RWPE2 (cell line): ENCODE data around the gene SCUBE1.

Experiments used
- ATAC-seq: fragments of 200-7000 bp; cut with Tn5 transposase; 3 replicates; pipeline ENCODE4 v1.9.1; 2021; ENCODE audit warnings: low read depth
- DNase-seq: peaks from one replicate; pipeline ENCODE4 v3.0.0-alpha.2; 2020; ENCODE audit warnings: low spot score
- H3K27ac ChIP-seq: fragments of 450-650 bp; 2 replicates; pipeline ENCODE4 v1.5.1; 2017; ENCODE audit warnings: mild to moderate bottlenecking; ENCODE audit not compliant: poor library complexity, severe bottlenecking
- H3K27me3 ChIP-seq: fragments of 250-450 bp; sonication (Bioruptor Pico); 2 replicates; pipeline ENCODE4 v1.5.1; 2021; ENCODE audit warnings: mild to moderate bottlenecking, moderate library complexity; ENCODE audit not compliant: insufficient read depth, poor library complexity, severe bottlenecking
- H3K36me3 ChIP-seq: fragments of 250-450 bp; sonication (Bioruptor Pico); 2 replicates; pipeline ENCODE4 v1.5.1; 2020; ENCODE audit warnings: low read depth, mild to moderate bottlenecking, moderate library complexity
- H3K4me1 ChIP-seq: fragments of 250-450 bp; sonication (Bioruptor Pico); 2 replicates; pipeline ENCODE4 v1.5.1; 2021; ENCODE audit warnings: mild to moderate bottlenecking, moderate library complexity; ENCODE audit not compliant: insufficient read depth, poor library complexity, severe bottlenecking
- H3K4me3 ChIP-seq: fragments of 250-450 bp; sonication (Bioruptor Pico); 2 replicates; pipeline ENCODE4 v1.5.1; 2021; ENCODE audit warnings: mild to moderate bottlenecking, moderate library complexity; ENCODE audit not compliant: severe bottlenecking
- H3K9me3 ChIP-seq: fragments of 250-450 bp; sonication (Bioruptor Pico); 2 replicates; pipeline ENCODE4 v1.5.1; 2021; ENCODE audit warnings: mild to moderate bottlenecking, moderate library complexity; ENCODE audit not compliant: severe bottlenecking
- CTCF ChIP-seq: fragments of 450-650 bp; IDR thresholded peaks from one replicate; pipeline ENCODE4 v1.5.1; 2017; ENCODE audit warnings: mild to moderate bottlenecking, moderate library complexity; ENCODE audit not compliant: poor library complexity, severe bottlenecking

The SCUBE1 gene

GRCh38 chr22:43166132-43166930 is 176.8 kb downstream of the SCUBE1 start:
- H3K27ac ChIP-seq = no peak overlapping the region
- H3K9me3 ChIP-seq = no peaks in the 10 kb centered on the region
- ATAC-seq (no peak), DNase-seq (no peak)
- H3K36me3 ChIP-seq = peaks cover 33% of the 10 kb centered on the region
- no peak overlapping the region for H3K4me3 ChIP-seq
- no peak for TF ChIP-seq CTCF
- H3K27me3 ChIP-seq = no peaks in the 10 kb centered on the region
- peaks cover 2% of the 10 kb centered on the region for H3K4me1 ChIP-seq

GRCh38 chr22:43164636-43165035 is 178.5 kb downstream of the SCUBE1 start:
- Histone ChIP-seq H3K36me3 (peaks cover 29% of the 10 kb centered on the region), H3K4me3 (no peak overlapping the region), H3K27me3 (no peaks in the 10 kb centered on the region), H3K27ac (no peak overlapping the region), H3K4me1 (peaks cover 2% of the 10 kb centered on the region), H3K9me3 (no peaks in the 10 kb centered on the region)
- no peak for DNase-seq
- ATAC-seq = no peak; the same call in 1 of the 3 replicates
- TF ChIP-seq CTCF = no peak

DNA sequence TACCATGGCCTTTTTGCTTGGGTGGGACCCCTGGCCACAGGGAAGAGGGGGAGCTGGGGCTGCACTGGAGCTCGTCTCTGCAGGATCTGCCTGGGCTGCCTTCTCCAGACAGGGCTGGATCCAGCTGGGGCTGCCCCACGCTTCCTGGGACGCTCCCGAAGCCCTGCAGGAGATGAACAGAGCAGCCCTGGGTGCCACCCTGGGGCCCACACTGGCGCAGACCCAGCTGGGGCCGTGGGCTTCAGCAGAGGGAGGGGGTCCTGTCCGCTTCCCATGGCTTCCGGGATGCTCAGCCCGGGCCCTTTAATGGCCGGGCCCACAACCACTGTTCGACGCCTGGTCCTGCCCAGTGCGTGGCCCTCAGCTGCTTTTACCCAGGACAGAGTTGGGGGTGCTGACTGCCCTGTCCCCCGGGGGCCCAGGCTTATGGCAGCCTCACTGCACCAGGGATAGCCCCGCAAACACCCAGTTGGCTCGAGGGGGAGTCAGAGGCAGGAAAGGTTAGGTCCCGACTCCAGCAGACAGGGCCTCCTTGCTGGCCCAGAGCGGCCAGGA is 179.9 kb downstream of the SCUBE1 start:
- H3K36me3 ChIP-seq = peaks cover 35% of the 10 kb centered on the region
- peaks cover 2% of the 10 kb centered on the region for H3K4me1 ChIP-seq
- H3K4me3 ChIP-seq = no peak overlapping the region
- no peaks in the 10 kb centered on the region for H3K9me3 ChIP-seq
- peak overlapping the region; percentile 8 for H3K27ac ChIP-seq
- ATAC-seq = peak; percentile 1; the same call in 2 of the 3 replicates
- TF ChIP-seq CTCF = no peak
- no peaks in the 10 kb centered on the region for H3K27me3 ChIP-seq
- DNase-seq = no peak

GRCh38 chr22:43162412-43163150 is 180.6 kb downstream of the SCUBE1 start:
- no peak for ATAC-seq

More at GRCh38 chr22:43162412-43163150, 180.6 kb downstream of the SCUBE1 start:
- no peak overlapping the region for H3K27ac ChIP-seq
- peaks cover 2% of the 10 kb centered on the region for H3K4me1 ChIP-seq
- TF ChIP-seq CTCF = no peak
- no peaks in the 10 kb centered on the region for H3K27me3 ChIP-seq
- H3K36me3 ChIP-seq = peaks cover 35% of the 10 kb centered on the region
- DNase-seq = peak; percentile 59
- H3K4me3 ChIP-seq = no peak overlapping the region
- no peaks in the 10 kb centered on the region for H3K9me3 ChIP-seq
